Measurements from ENCODE around the gene PPFIA3. TPM values are rescaled to one million over a fixed set of nuclear protein-coding genes. Genes with fewer than 3 reads are reported as not detected.

Gene PPFIA3
- total and polyA plus RNA-seq, 3 donors from 2014 or later: 8.8 to 13.1 (median 9.2) TPM

DNA sequence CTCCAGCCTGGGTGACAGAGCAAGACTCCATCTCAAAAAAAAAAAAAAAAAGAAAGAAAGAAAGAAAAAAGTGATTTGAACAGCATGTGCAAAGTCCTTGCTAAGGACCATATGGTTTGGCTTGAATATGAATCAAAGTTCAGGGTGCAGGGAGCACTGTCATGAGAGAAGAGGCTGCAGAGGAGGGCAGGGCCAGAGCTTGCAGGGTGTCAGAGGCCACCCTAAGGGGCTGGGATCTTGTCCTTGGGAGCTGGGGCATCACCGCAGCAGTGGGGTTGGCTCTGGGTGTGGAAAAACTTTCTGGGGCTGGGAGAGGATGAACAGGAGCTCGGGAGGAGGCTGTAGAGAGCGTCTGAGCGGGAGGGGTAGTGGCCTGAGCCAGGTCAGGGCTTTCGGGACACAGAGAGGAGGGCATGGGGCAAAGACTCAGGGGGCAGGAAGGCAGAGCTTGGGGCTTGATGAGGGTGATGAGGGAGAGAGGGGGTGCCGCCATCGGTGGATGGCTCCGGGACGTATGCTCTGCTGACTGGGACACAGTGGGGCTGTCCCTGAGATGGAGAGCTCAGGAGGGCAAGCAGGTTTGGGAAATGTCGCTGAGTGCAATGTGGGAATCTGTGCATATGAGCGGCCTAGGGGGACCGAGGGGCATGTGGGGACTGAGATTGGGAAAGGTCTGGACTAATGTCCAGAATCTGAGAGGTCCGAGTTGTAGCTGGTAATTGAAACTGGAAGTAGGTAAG lies 41.3 kb downstream of the PPFIA3 start:
- no peak for TF ChIP-seq POLR2A (IDR thresholded peaks at IDR 0.05)
- TF ChIP-seq, protein P1, sequence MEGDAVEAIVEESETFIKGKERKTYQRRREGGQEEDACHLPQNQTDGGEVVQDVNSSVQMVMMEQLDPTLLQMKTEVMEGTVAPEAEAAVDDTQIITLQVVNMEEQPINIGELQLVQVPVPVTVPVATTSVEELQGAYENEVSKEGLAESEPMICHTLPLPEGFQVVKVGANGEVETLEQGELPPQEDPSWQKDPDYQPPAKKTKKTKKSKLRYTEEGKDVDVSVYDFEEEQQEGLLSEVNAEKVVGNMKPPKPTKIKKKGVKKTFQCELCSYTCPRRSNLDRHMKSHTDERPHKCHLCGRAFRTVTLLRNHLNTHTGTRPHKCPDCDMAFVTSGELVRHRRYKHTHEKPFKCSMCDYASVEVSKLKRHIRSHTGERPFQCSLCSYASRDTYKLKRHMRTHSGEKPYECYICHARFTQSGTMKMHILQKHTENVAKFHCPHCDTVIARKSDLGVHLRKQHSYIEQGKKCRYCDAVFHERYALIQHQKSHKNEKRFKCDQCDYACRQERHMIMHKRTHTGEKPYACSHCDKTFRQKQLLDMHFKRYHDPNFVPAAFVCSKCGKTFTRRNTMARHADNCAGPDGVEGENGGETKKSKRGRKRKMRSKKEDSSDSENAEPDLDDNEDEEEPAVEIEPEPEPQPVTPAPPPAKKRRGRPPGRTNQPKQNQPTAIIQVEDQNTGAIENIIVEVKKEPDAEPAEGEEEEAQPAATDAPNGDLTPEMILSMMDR (IDR thresholded peaks at IDR 0.05): no peak
- Histone ChIP-seq H3K27me3 (no peaks in the 10 kb centered on the region), H3K4me3 (no peak overlapping the region), H3K4me1 (peaks cover 11% of the 10 kb centered on the region), H3K36me3 (ENCODE audit: low read depth, missing control alignments) (no peaks in the 10 kb centered on the region), H3K27ac (no peak overlapping the region), H3K9me3 (no peaks in the 10 kb centered on the region)
- WGBS, 2 donors: 89 to 95% methylated on average over 13 of the region's 13 CpGs
- intact Hi-C loops (cut with DNase I; ENCODE audit: low total_unique reads): no loop called here
- DNase-seq: no peak

GRCh38 chr19:49161987-49162386 lies 42.6 kb downstream of the PPFIA3 start:
- no peak overlapping the region for H3K4me3 ChIP-seq
- H3K4me1 ChIP-seq: peaks cover 8% of the 10 kb centered on the region
- H3K36me3 ChIP-seq (ENCODE audit: low read depth, missing control alignments): no peaks in the 10 kb centered on the region
- H3K9me3 ChIP-seq: no peaks in the 10 kb centered on the region
- no peak for DNase-seq
- WGBS, 2 donors: 62 to 78% methylated on average over 4 of the region's 4 CpGs
- TF ChIP-seq, protein P1 (IDR thresholded peaks at IDR 0.05): no peak
- TF ChIP-seq POLR2A (IDR thresholded peaks at IDR 0.05): no peak
- no peaks in the 10 kb centered on the region for H3K27me3 ChIP-seq
- H3K27ac ChIP-seq: no peak overlapping the region
- intact Hi-C loops (cut with DNase I; ENCODE audit: low total_unique reads): no loop called here

- H3K36me3 ChIP-seq (ENCODE audit: low read depth, missing control alignments): no peaks in the 10 kb centered on the region
- H3K27ac ChIP-seq: peak overlapping the region in 1 of 2 donors; percentile 60
- intact Hi-C loops (cut with DNase I; ENCODE audit: low total_unique reads): no loop called here
- peak overlapping the region in 1 of 2 donors; percentile 0 for H3K4me3 ChIP-seq
- DNase-seq: no peak
- no peaks in the 10 kb centered on the region for H3K9me3 ChIP-seq
- TF ChIP-seq POLR2A (IDR thresholded peaks at IDR 0.05): no peak
- TF ChIP-seq, protein P1 (IDR thresholded peaks at IDR 0.05): no peak
- H3K27me3 ChIP-seq: no peaks in the 10 kb centered on the region
- H3K4me1 ChIP-seq: no peaks in the 10 kb centered on the region
- 39 to 58% methylated on average over 22 to 24 of the region's 24 CpGs for WGBS, 2 donors
Measured at GRCh38 chr19:49165111-49165750, 45.9 kb downstream of the PPFIA3 start.

DNA sequence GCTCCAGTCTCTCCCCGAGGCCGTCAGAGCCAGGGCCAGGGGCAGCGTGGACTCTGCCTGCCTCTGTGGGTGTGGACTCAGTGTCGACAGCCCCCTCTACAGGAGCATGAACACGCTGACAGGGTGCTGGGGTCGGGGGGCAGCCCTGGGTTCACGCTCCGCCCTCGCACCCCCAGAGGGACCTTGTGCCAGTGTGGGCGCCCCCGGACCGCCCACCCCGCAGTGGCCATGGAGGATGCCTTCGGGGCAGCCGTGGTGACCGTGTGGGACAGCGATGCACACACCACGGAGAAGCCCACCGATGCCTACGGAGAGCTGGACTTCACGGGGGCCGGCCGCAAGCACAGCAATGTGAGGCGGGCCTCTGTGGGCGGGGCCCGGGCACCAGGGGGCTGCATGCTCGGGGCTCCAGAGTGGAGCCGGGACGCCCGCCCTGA lies 46.5 kb downstream of the PPFIA3 start:
- H3K27ac ChIP-seq: peak overlapping the region in 1 of 2 donors; percentile 60
- TF ChIP-seq, protein P1 (IDR thresholded peaks at IDR 0.05): no peak
- TF ChIP-seq POLR2A (IDR thresholded peaks at IDR 0.05): no peak
- peak overlapping the region; percentile 0 to 18 for H3K4me3 ChIP-seq
- H3K4me1 ChIP-seq: no peaks in the 10 kb centered on the region
- no peaks in the 10 kb centered on the region for H3K36me3 ChIP-seq (ENCODE audit: low read depth, missing control alignments)
- DNase-seq: no peak
- WGBS, 2 donors: 40 to 59% methylated on average over 15 to 23 of the region's 30 CpGs
- H3K9me3 ChIP-seq: no peaks in the 10 kb centered on the region
- H3K27me3 ChIP-seq: no peaks in the 10 kb centered on the region
- intact Hi-C loops (cut with DNase I; ENCODE audit: low total_unique reads): no loop called here

All from testis (tissue), 3 donors.